OCI-LY3 (cell line): ENCODE results near the gene PIN1.
"Not testable (repeated sequence)": the region's sequence is repeated elsewhere in the genome, so short reads cannot be mapped to it uniquely, and the experiment has no call there.

Source experiments
- CTCF ChIP-seq: fragments of 200-600, 300-600 bp; sonication (generic); IDR thresholded peaks from 2 replicates; pipeline ENCODE4 v1.5.1; 2014; ENCODE audit warnings: antibody characterized with exemption, low read length, low read depth
- EZH2phosphoT487 ChIP-seq: fragments of 200-600 bp; shearing (Covaris generic); IDR thresholded peaks from 2 replicates; pipeline ENCODE4 v1.6.1; 2018; ENCODE audit warnings: antibody characterized with exemption, mixed run types, low read depth

DNA sequence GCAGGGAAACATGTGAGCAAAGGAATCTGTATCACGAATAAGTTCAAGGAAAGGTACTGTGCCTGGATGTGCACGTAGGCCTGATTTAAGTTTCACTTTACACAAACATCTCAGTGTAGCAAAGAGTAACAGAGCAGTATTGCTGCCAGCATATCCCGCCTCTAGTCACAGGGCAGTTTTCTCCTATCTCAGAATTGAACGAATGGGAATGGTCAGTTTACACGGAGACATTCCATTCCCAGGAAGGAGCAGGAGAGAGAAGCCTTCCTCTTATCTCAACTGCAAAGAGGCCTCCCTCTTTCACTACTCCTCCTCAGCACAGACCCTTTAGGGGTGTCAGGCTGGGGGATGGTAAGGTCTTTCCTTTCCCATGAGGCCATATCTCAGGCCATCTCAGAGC lies 45.5 kb upstream of the PIN1 start:
- not testable (repeated sequence) for TF ChIP-seq CTCF, EZH2phosphoT487
